ENCODE data around the gene IGF2R.
"Not testable (repeated sequence)": the region's sequence is repeated elsewhere in the genome, so short reads cannot be mapped to it uniquely, and the experiment has no call there.

The IGF2R gene

DNA sequence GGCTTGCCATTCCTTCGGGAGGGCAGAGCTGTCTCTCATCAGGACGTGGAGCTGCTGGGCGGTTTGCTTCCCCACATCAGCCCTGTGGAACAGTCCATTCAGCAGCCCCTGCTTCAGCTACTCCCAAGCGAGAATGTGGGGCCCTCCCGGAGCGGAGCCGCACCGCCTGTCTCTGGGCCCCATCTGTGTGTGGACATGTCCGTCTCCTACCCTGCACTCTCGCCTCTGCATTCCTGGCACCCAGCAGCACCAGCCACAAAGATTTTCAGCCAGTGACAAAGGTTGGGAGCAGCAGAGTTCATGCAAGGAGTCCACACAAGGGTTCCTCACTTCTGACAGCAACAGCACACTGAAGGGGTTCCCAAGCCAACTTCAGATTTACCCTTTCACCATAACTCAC, 123.7 kb downstream of the IGF2R start:
- DNase-seq (ENCODE audit: low read depth in 2 of 3, low spot score in 1 of 3): no peak

DNA sequence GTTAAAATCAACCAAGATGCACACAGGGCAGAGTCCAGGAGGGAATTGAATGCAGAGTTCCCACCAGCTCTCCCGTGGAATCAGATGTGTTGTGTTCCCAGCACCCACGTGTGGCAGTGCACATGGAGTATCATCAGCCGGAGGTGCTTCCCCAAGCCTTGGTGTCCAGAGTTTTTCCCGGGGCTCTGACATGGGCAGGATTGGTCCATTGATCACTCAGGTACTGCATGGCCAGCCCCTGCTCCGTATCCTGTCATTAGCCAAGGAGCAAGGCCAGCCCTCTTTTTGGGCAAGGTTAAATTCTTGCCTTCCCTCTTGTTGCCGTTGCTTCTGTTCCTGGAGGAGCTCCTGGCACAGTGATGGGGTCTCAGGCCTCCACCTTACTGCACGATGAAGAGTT, 124.2 kb downstream of the IGF2R start:
- no peak for DNase-seq (ENCODE audit: low read depth in 2 of 3, low spot score in 1 of 3)

DNA sequence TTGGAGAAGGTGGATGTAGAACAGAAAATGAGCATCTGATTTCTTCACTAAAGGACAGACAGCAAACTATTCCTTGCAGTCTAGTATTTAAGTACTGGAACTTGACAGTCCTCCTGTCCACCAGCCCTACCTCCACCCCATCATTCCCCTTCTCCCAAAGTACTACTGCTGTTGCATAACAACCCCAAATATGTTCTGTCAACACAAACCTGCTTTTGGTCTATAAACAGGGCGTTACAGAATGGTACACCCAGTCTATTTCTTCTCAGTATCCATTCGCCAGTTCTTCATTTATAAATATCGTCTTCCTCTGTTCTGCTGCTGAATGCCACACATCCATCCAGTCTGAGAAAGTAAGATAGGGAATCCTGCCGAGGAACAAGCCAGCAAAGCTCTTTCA, 125.1 kb downstream of the IGF2R start:
- DNase-seq (ENCODE audit: low read depth in 2 of 3, low spot score in 1 of 3): no peak

DNA sequence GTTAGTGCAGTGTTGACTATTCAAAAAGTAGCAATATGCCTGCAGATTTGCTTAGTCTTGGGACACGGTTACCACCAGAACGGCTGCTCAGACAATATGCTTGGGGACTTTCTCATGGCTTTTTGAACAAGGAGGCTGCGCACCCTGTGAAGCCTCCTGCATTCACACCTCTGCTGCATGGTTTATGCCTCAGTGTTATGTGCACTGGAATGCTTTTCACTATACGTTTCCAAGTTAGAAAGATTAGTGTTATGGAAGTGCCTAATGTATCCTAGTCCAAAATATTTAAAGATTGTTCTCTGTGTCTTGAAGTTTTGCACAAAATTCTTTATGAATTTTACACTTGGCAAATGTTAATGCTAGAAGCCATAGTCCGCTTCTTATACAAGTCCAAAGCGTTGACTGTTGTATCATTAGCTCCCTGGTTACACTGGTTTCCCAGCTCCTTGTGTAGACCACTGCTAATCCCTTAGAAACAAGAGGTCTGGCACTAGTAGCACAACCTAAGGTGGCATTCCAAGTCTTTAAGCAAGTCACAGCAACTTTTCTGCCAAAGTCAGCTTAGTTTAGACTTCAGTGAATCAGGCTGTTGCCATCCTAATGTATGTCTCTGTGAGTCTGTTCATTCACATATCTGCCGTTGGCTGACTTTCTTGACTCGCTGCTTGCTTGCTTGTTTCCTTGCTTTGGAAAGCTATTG, 126.4 kb downstream of the IGF2R start:
- no peak for DNase-seq (ENCODE audit: low read depth in 2 of 3, low spot score in 1 of 3)

DNA sequence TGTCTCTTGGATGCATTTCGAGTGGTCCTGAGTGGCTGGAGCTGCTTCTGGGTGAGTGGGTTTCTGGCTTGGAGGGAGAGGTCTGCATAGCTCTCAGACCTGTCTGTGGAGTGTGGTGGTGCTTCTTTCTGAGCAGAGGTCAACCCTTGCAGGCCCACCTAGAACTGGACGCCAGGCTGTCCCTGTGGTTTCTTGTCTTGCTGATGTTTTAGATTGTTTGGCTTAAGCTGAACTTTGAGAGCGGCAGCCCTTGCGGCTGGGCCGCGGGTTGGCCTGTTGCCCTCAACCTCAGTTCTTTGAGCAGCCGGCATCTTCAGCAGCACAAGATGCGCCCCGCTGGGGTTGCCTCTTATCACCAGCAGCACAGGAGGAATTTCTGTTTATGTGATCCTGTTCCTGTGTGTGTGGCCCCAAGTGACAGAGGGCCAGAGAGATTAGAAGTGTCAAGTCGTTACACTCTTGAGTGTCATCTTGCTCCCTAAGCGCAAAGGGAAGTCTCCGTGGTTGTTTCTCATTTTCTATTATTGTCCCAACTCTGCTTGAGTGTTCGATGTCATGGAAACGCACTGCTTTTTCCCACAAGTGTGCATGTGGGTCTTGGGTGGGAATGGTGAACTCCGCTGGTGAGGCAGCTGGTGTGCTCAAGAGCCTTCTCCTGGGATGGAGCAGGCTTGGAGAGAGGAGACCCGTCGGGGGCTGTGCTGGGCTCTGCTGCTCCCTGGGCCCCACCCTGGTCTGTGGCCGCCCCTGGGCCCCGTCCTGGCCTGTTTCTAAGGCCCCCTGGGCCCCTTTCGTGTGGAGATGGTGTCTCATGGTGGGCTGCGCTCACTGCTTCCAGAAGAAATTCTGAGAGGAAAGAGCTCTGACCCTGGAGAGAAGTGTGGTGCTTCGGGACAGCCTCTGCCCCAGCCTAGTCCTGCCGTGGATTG, 132.7 kb downstream of the IGF2R start:
- no peak for DNase-seq (ENCODE audit: low read depth in 2 of 3, low spot score in 1 of 3)

DNA sequence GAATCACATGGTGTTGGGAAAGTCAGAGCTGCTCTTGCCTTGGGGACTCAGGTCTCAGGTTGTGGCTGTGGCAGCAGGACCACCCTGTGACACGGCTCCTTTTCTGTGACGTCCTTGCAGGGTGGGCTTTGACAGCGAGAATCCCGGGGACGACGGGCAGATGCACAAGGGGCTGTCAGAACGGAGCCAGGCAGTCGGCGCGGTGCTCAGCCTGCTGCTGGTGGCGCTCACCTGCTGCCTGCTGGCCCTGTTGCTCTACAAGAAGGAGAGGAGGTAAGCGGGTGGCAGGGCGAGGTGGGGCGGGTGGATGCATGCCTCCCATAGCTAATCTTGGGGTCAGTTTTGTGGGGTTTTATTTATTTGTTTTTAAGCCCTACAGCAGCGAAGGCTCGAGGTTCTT, 133.5 kb downstream of the IGF2R start:
- no peak for DNase-seq (ENCODE audit: low read depth in 2 of 3, low spot score in 1 of 3)

DNA sequence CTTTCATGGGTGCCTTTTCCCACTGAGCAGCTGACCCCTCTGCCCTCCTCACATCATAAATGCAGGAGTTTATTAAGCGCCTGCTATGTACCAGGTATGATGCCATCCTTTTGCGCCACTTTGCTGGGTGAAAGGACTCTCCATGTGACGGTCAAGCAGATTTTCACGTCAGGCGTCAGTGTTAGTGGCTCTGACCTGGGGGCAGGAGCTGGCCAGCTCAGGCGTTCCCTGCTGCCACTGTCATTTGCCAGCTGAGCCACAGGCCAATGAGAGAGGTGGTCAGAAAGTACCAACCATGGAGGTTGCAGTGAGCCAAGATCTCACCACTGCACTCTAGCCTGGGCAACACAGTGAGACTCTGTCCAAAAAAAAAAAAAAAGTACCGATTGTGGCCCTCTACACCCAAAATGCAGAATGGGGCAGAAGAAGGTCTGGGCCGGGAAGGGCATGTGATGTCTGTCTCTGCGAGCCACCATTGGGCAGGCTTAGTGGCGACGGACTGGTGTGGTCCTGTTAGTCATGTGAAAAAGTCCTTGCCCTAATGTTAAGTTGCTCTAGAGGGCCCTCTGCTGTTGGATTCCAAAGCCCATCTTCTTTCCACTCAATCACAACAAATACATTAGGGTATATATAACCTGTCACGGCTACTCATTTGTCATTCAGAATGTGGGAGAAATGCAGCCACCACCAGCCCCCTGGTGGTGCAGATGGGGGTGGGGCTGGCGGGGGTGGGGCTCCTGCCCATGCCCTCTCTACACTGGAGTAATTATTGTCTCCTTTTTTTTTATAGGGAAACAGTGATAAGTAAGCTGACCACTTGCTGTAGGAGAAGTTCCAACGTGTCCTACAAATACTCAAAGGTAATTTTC, 134.3 kb downstream of the IGF2R start:
- peak in 2 of 3 donors; percentile 6 to 9 for DNase-seq (ENCODE audit: low read depth in 2 of 3, low spot score in 1 of 3)

DNA sequence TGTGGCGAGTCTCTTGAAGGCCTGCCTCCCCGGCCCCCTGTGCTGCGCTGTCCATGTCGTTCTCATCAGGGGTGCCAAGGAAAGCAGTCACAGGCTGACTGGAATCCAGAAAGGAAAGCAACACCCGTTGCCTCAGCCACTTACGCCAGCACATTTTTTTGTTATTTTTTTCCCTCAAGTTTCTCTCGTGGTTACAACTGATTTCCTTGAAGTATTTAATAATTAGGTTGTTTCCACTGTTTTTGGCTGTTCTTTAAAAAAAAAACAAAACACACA, 134.9 kb downstream of the IGF2R start:
- DNase-seq (ENCODE audit: low read depth in 2 of 3, low spot score in 1 of 3): no peak

DNA sequence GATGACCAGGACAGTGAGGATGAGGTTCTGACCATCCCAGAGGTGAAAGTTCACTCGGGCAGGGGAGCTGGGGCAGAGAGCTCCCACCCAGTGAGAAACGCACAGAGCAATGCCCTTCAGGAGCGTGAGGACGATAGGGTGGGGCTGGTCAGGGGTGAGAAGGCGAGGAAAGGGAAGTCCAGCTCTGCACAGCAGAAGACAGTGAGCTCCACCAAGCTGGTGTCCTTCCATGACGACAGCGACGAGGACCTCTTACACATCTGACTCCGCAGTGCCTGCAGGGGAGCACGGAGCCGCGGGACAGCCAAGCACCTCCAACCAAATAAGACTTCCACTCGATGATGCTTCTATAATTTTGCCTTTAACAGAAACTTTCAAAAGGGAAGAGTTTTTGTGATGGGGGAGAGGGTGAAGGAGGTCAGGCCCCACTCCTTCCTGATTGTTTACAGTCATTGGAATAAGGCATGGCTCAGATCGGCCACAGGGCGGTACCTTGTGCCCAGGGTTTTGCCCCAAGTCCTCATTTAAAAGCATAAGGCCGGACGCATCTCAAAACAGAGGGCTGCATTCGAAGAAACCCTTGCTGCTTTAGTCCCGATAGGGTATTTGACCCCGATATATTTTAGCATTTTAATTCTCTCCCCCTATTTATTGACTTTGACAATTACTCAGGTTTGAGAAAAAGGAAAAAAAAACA, 136.1 kb downstream of the IGF2R start:
- no peak for DNase-seq (ENCODE audit: low read depth in 2 of 3, low spot score in 1 of 3)

DNA sequence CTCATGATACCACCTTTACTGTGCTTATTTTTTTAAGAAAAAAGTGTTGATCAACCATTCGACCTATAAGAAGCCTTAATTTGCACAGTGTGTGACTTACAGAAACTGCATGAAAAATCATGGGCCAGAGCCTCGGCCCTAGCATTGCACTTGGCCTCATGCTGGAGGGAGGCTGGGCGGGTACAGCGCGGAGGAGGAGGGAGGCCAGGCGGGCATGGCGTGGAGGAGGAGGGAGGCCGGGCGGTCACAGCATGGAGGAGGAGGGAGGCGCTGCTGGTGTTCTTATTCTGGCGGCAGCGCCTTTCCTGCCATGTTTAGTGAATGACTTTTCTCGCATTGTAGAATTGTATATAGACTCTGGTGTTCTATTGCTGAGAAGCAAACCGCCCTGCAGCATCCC, 137.1 kb downstream of the IGF2R start:
- DNase-seq (ENCODE audit: low read depth in 2 of 3, low spot score in 1 of 3): no peak

DNA sequence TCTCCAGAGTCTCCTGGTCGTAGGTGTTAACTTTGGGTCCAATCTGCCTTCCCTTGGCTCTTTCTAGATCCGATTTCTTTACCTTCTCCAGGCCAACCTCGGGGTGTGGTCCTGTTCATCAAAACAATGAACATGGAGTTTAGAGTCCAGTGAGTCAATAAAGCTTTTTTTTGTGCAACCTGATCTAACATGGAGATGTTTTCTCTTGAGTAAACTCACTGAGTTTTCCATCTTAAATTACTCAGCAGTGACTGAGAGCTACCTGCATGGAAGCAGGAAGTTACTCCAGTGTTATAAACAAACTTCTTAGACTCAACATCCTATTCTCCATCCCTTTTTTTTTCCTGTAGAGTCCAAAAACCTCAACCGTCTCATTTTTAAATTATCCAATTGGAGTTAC, 137.8 kb downstream of the IGF2R start:
- DNase-seq (ENCODE audit: low read depth in 2 of 3, low spot score in 1 of 3): no peak

DNA sequence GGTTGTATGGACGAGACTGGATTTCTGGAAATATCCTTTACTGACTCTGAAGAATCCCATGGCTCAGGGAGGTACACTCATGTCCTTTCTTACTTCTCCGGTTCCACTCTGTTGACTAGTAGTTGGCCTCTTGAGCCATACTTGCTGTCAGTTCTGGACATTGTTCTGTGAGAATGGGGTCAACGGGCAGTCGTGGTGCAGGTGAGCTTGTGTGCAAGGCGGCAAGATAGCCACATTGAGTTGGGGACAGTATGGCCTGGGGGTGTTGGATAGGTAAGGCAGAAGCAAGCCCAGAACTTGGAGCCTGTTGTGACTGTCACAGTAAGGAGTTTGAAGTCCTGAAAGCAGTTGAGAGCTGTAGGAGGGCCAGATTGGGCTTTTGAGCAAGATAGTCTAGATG, 139.2 kb downstream of the IGF2R start:
- no peak for DNase-seq (ENCODE audit: low read depth in 2 of 3, low spot score in 1 of 3)

DNA sequence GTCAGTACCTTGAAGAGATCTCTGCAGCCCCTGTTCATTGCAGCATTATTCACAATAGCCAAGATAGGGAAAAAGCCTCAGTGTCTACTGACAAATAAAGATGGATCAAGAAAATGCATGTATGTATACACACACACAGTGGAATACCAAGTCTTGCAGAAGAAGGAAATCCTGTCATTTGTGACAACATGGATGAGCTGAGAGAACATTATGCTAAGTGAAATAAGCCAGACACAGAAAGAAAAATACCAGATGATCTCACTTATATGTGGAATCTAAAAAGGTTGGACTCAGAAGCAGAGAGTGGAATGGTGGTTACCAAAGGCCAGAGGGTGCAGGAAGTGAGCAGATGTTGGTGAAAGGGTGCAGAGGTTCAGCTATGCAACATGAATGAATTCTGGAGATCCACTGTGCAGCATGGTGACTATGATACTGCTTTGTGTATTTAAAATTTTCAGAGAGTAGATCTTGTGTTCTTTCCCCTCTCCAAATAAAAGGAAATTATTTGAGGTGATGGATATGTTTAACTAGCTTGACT, 141.8 kb downstream of the IGF2R start:
- no peak for DNase-seq (ENCODE audit: low read depth in 2 of 3, low spot score in 1 of 3)

DNA sequence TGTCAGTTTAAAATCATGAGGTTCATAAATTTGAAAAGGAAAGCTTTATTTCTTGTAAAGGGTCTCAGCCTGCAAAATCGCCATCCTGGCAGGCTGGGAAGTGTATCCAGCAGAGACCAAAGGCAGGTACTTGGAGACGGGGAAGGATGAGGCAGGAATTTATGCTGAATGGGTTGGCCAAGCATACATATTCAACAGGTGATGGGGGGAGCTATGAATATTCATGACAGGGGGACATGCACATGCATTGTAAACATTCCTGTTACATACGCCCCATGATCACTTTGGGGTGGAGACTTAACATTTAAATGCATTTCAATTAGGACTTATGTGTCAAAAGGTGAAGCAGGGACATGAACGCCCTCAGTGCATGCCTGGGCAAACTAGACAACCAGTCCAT, 142.9 kb downstream of the IGF2R start:
- no peak for DNase-seq (ENCODE audit: low read depth in 2 of 3, low spot score in 1 of 3)

DNA sequence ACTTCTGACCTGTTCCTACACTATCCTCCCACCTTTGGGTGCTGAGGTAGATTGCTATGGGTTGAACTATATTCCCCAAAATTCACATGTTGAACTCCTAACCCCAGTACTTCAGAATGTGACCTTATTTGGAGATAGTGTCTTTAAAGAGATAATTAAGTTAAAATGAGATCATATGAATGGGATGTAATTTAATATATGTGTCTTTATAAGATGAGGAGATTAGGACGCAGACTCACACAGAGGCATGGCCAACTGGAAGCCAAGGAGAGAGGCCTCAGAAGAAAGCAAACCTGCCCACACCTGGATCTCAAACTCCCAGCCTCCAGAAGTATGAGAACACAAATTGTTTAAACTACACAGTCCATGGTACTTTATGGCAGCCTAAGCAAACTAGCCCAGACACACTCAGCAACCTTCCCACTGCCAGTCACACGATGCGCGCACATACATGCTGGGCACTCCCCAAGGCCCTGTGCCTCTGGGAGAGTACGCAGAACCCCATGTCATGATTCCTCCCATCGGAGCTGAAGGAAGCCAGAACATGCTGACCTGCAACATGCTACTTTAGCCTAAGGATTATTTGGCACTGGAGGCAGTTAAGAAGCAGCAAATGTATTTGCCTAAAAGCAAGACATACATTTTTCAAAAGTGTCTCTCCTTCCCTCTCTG, 143.9 kb downstream of the IGF2R start:
- DNase-seq (ENCODE audit: low read depth in 2 of 3, low spot score in 1 of 3): no peak

DNA sequence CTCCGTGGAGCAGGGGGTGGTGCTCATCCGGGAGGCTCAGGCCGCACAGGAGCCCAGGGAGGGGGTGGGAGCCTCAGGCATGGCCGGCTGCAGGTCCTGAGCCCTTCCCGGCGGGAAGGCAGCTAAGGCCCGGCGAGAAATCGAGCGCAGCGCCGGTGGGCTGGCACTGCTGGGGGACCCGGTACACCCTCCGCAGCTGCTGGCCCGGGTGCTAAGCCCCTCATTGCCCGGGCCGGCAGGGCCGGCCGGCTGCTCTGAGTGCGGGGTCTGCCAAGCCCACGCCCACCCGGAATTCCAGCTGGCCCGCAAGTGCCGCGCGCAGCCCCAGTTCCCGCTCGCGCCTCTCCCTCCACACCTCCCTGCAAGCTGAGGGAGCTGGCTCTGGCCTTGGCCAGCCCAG, 145.7 kb downstream of the IGF2R start:
- not testable (repeated sequence) for DNase-seq (ENCODE audit: low read depth in 2 of 3, low spot score in 1 of 3)

DNA sequence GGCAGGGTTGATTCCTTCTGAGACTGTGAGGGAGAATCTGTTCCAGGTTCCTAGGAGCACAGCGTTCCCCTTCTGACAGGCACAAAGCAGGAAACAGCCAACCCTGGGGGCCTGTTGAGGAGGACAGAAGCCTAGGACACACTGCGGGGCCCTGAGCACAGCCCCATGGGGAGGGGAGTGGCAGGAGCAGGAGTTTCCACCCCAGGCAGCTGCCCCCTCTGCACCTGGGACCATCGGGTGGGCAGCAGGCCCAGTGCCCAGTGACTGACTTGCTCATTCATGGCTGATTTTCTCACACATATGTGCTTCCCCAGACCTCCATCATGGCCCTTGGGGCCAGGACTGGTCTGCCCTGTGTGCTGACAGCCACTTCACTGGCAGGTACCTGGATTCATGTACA, 146.5 kb downstream of the IGF2R start:
- no peak for DNase-seq (ENCODE audit: low read depth in 2 of 3, low spot score in 1 of 3)

DNA sequence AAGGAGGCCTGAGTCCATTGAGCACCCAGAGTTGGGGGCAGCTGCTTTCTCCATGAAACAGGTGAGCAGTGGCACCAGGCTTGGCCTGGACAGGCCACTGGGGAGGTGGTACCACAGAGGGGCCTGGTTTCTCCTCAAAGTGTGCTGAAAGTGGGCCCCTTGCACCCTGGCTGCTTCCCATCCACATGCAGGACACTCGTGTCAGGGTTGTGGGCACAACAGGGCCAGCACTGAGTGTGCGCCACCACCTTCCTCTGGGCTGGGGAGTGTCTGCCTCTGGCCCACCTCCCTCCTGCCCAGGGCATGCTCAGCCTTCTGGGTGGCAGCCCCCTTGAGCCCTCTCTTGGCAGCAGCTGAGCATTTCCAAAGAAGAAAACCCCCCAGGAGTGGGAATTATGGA, 147.5 kb downstream of the IGF2R start:
- DNase-seq (ENCODE audit: low read depth in 2 of 3, low spot score in 1 of 3): no peak

DNA sequence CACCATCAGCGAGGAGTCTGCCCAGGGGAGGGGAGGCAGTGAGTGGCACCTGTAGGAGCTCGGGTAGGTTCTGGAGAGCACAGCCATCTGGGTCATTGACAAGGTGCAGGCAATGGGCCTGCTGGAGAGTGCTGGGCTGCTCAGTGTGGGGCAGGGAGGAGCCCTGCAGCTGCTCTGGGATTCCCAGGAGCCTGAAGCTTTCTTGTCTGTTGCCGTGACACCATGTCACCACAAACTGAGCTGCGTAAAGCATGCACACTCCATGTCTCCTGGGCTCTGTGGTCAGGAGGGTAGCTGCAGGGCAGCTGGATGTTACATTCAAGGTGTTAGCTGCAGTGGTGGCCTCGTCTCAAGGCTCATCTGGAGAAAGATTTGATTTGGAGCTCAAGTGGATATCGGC, 148.3 kb downstream of the IGF2R start:
- no peak for DNase-seq (ENCODE audit: low read depth in 2 of 3, low spot score in 1 of 3)

DNA sequence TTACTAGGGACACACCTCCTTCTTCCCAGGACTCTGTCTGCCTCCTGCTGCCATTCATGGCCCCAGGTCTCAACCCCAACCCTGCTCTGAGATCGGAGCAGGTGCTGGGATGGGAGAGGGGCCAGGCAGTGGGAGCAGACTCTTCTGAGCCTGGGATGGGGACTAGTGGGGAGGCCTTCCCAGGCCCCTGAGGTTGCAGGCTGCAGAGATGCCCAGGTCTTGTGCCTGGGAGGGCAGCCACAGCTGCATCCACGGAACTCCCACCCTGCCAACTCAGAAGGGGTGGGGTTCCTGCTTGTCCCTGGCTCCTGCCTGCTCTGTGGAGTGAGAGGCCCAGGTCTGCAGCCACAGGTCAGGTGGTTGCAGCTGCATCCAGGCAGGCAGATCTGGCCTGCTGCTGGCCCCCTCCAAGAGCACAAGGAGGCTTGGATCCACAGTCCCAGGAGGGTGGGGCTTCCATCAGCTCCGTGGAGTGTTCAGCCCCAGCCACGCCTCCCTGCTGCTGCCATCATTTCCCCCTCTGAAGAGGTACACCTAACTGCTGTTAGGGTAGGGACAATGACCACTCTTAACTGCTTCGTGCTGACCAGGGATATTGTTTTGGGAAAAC, 149.8 kb downstream of the IGF2R start:
- DNase-seq (ENCODE audit: low read depth in 2 of 3, low spot score in 1 of 3): no peak
